Colonic mucosa (tissue), 4 donors: ENCODE data around the gene CADPS. TPM values are rescaled to one million over a fixed set of nuclear protein-coding genes. Genes with fewer than 3 reads are reported as not detected.

Source experiments
- DNase-seq: peaks from one replicate; pipeline ENCODE4 v3.0.0-alpha.2; 2020
- H3K27ac ChIP-seq: fragments of 200-600 bp; one replicate; pipeline ENCODE4 v1.8.0; 2021
- H3K27me3 ChIP-seq: fragments of 200-600 bp; one replicate; pipeline ENCODE4 v1.8.0; 2021
- H3K36me3 ChIP-seq: fragments of 200-600 bp; one replicate; pipeline ENCODE4 v1.8.0; 2021
- H3K4me1 ChIP-seq: fragments of 200-600 bp; one replicate; pipeline ENCODE4 v1.8.0; 2021; ENCODE audit warnings: mild to moderate bottlenecking
- H3K4me3 ChIP-seq: fragments of 200-600 bp; one replicate; pipeline ENCODE4 v1.8.0; 2021
- H3K9ac ChIP-seq, 2 donors: one replicate each; pipeline ENCODE4 v1.7.0; 2013; ENCODE audit warnings: control low read depth in 2 of 2, low read depth in 2 of 2, low read length in 2 of 2
- H3K9me3 ChIP-seq: fragments of 200-600 bp; one replicate; pipeline ENCODE4 v1.8.0; 2021
- CTCF ChIP-seq: fragments of 200-600 bp; IDR thresholded peaks from one replicate; pipeline ENCODE4 v1.8.0; 2022; ENCODE audit warnings: antibody characterized with exemption, mild to moderate bottlenecking
- intact Hi-C: fragments of 100-400 bp; cut with DNase I; formaldehyde crosslinking; loops from one replicate; pipeline ENCODE4 v1.14.1; 2022
- total RNA-seq, 2 donors: library from RNA; stranded (reverse); fragmentation: NEBNext Ultra II Directional in 1 of 2; extraction: Animal tissue kit (Norgen Biotek cat#: 25700) in 1 of 2; gene quantifications; one replicate each; pipeline ENCODE4 v1.2.1, GENCODE V29; 2021
- donor health status: healthy.
- donor health status: DM: no; HTN: no; CAD: no.
- donor health status: DM: no; HTN: no; CAD: no.

Gene CADPS
- total RNA-seq: 1 to 10 TPM; 2.9 to 6.1 TPM

GRCh38 chr3:62874711-62875557 lies at the start of gene CADPS:
Gene CADPS (minus strand): TSS chr3:62875416. CDS start chr3:62875029, 387 bp downstream.
- Histone ChIP-seq H3K9me3 (no peaks in the 10 kb centered on the region), H3K4me1 (no peaks in the 10 kb centered on the region), H3K27me3 (peaks cover 10% of the 10 kb centered on the region), H3K36me3 (no peaks in the 10 kb centered on the region), H3K9ac (peak within 1 kb of the TSS in 1 of 2 donors; percentile 50), H3K4me3 (peak within 1 kb of the TSS; percentile 50), H3K27ac (no peak within 1 kb of the TSS)
- intact Hi-C loops: no loop called here
- no peak for TF ChIP-seq CTCF
- DNase-seq: peak; percentile 37

GRCh38 chr3:62923066-62923465 lies 47.9 kb upstream of the CADPS start:
- no peaks in the 10 kb centered on the region for H3K4me1 ChIP-seq
- no peak overlapping the region for H3K4me3 ChIP-seq
- peak overlapping the region; percentile 47 for H3K27ac ChIP-seq
- intact Hi-C loops: no loop called here
- no peaks in the 10 kb centered on the region for H3K36me3 ChIP-seq
- no peaks in the 10 kb centered on the region for H3K27me3 ChIP-seq
- H3K9ac ChIP-seq: no peak overlapping the region
- peak; percentile 67 for DNase-seq
- no peak for TF ChIP-seq CTCF
- H3K9me3 ChIP-seq: no peaks in the 10 kb centered on the region

GRCh38 chr3:62922326-62922725 lies 47.1 kb upstream of the CADPS start:
- Histone ChIP-seq H3K9me3 (no peaks in the 10 kb centered on the region), H3K4me1 (no peaks in the 10 kb centered on the region), H3K4me3 (no peak overlapping the region), H3K36me3 (no peaks in the 10 kb centered on the region), H3K27me3 (no peaks in the 10 kb centered on the region), H3K9ac (no peak overlapping the region), H3K27ac (no peak overlapping the region)
- no peak for DNase-seq
- TF ChIP-seq CTCF: no peak
- intact Hi-C loops: no loop called here

- H3K4me1 ChIP-seq: no peaks in the 10 kb centered on the region
- H3K27me3 ChIP-seq: no peaks in the 10 kb centered on the region
- intact Hi-C loops: no loop called here
- H3K36me3 ChIP-seq: no peaks in the 10 kb centered on the region
- H3K4me3 ChIP-seq: no peak overlapping the region
- H3K9me3 ChIP-seq: no peaks in the 10 kb centered on the region
- no peak overlapping the region for H3K9ac ChIP-seq
- H3K27ac ChIP-seq: no peak overlapping the region
- no peak for DNase-seq
- TF ChIP-seq CTCF: no peak
These were observed 45.2 kb upstream of the CADPS start for GRCh38 chr3:62920466-62920784.

GRCh38 chr3:62919784-62920465 lies 44.7 kb upstream of the CADPS start:
- intact Hi-C loops: no loop called here
- no peaks in the 10 kb centered on the region for H3K36me3 ChIP-seq
- no peak overlapping the region for H3K4me3 ChIP-seq
- no peak for TF ChIP-seq CTCF
- H3K9ac ChIP-seq: no peak overlapping the region
- H3K4me1 ChIP-seq: no peaks in the 10 kb centered on the region
- H3K9me3 ChIP-seq: no peaks in the 10 kb centered on the region
- no peaks in the 10 kb centered on the region for H3K27me3 ChIP-seq
- H3K27ac ChIP-seq: no peak overlapping the region
- DNase-seq: no peak
